Measurements from ENCODE around the gene COMMD1.

COMMD1 gene

GRCh38 chr2:61959381-61960293, 54.2 kb downstream of the COMMD1 start:
- TF ChIP-seq CTCF (IDR thresholded peaks at IDR 0.05; ENCODE audit: extremely low read depth, missing control alignments): no peak
- no peak for DNase-seq (ENCODE audit: low spot score)

- no peak for DNase-seq (ENCODE audit: low spot score)
- TF ChIP-seq CTCF (IDR thresholded peaks at IDR 0.05; ENCODE audit: extremely low read depth, missing control alignments): no peak
These were observed 55.9 kb downstream of the COMMD1 start for GRCh38 chr2:61961231-61961901.

DNA sequence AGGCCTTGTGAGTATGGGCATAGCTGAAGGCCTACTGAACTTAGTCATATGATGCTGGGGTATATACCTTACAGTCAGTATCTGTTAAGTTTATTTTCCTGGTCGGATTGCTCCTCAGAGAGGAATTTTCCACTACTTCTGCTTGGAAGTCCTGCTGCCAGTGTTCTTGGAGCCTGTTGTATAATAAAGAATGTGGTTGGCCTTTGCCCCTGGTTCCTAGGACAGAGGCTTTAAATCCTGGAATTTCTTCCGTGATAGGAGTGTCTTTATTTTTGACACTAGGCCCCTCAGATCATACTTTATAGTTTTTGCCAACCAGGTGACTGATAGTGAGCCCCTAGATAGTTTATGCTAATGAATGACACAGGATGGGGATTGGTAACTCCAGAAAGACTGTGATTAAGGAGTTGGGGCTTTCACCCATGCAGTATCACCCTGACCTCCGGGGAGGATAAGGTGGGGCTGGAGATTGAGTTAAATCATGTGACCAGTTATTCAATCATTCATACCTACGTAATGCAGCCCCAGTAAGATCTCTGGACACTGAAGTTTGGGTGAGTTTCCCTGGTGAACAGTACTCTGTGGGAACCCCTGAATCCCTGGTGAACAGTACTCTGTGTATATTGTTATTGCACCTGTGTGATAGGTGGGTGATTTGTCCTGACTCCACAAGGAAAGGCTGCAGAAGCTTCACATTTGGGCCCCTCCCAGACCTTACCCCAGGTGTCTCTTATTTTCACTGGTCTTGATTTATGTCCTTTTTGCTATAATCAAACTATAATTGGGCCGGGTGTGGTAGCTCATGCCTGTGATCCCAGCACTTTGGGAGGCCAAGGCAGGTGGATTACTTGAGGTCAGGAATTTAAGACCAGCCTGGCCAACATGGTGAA, 56.9 kb downstream of the COMMD1 start:
- no peak for TF ChIP-seq CTCF (IDR thresholded peaks at IDR 0.05; ENCODE audit: extremely low read depth, missing control alignments)
- no peak for DNase-seq (ENCODE audit: low spot score)

GRCh38 chr2:61966087-61966727, 60.7 kb downstream of the COMMD1 start:
- DNase-seq (ENCODE audit: low spot score): no peak
- TF ChIP-seq CTCF (IDR thresholded peaks at IDR 0.05; ENCODE audit: extremely low read depth, missing control alignments): no peak

- TF ChIP-seq CTCF (IDR thresholded peaks at IDR 0.05; ENCODE audit: extremely low read depth, missing control alignments): no peak
- no peak for DNase-seq (ENCODE audit: low spot score)
These were observed 61.8 kb downstream of the COMMD1 start for GRCh38 chr2:61967262-61967661.

- DNase-seq (ENCODE audit: low spot score): no peak
- no peak for TF ChIP-seq CTCF (IDR thresholded peaks at IDR 0.05; ENCODE audit: extremely low read depth, missing control alignments)
These were observed 63.9 kb downstream of the COMMD1 start for GRCh38 chr2:61969376-61969775.

All from GM20000 (cell line).